ENCODE data around the gene RBM47. TPM values are rescaled to one million over a fixed set of nuclear protein-coding genes. Genes with fewer than 3 reads are reported as not detected.

RBM47 gene
- total RNA-seq, 1 experiment from 2014 or later: 78.0 TPM

DNA sequence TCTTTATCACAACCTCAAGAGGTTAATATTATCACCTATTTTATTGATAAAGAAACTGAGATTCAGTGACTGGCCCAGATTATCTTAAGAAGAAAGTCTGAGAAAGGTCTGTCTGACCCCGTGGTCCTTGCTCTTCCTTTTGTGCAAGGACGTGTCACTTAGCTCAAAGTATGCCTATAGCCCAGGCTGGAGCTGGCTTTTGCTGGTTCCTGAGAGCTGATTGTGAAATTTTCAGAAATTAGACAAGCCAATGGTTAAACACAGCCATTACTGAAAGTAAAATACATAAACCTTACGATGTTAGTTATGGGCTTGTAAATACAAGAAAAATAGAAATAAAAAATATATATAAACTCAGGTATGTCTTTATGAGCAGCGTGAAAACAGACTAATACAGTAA is 224.5 kb downstream of the RBM47 start:
- peak overlapping the region; percentile 13; the same call in 1 of the 2 replicates for H3K4me3 ChIP-seq
- peak overlapping the region; percentile 72 for H3K4me2 ChIP-seq
- no peaks in the 10 kb centered on the region for H3K79me2 ChIP-seq (ENCODE audit: low read depth)
- H3K9me2 ChIP-seq (ENCODE audit: insufficient read depth): no peaks in the 10 kb centered on the region
- peaks cover 45% of the 10 kb centered on the region for H3K4me1 ChIP-seq (replicated peaks; ENCODE audit: insufficient read depth)
- TF ChIP-seq, protein P1, sequence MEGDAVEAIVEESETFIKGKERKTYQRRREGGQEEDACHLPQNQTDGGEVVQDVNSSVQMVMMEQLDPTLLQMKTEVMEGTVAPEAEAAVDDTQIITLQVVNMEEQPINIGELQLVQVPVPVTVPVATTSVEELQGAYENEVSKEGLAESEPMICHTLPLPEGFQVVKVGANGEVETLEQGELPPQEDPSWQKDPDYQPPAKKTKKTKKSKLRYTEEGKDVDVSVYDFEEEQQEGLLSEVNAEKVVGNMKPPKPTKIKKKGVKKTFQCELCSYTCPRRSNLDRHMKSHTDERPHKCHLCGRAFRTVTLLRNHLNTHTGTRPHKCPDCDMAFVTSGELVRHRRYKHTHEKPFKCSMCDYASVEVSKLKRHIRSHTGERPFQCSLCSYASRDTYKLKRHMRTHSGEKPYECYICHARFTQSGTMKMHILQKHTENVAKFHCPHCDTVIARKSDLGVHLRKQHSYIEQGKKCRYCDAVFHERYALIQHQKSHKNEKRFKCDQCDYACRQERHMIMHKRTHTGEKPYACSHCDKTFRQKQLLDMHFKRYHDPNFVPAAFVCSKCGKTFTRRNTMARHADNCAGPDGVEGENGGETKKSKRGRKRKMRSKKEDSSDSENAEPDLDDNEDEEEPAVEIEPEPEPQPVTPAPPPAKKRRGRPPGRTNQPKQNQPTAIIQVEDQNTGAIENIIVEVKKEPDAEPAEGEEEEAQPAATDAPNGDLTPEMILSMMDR (conservative IDR thresholded peaks at IDR 0.05): no peak
- no peak for TF ChIP-seq EZH2 (IDR thresholded peaks at IDR 0.05; ENCODE audit: low read depth)
- intact Hi-C loops (cut with micrococcal nuclease; ENCODE audit: unreplicated experiment): no loop called here
- H3K36me3 ChIP-seq (ENCODE audit: low read depth): no peaks in the 10 kb centered on the region
- H3K9me3 ChIP-seq (ENCODE audit: insufficient read depth, low read depth): peaks cover 12% of the 10 kb centered on the region; the same call in 1 of the 2 replicates
- POLR2A ChIA-PET (ENCODE audit: unreplicated experiment): interaction anchor here (0.8 kb wide), 1 partner anchor 9 kb away, joined by 5 read pairs; no protein-coding TSS in a partner anchor
- H3K27ac ChIP-seq: peak overlapping the region; percentile 94
- H3F3A ChIP-seq (ENCODE audit: insufficient read depth, low read depth): peaks cover 39% of the 10 kb centered on the region
- no peaks in the 10 kb centered on the region for H4K20me1 ChIP-seq (ENCODE audit: insufficient read depth)
- no peak overlapping the region for H2AFZ ChIP-seq
- DNase-seq: no peak
- BruUV-seq (replicated peaks): no TSS peak
- H3K27me3 ChIP-seq (ENCODE audit: insufficient read depth, low read depth): no peaks in the 10 kb centered on the region
- CTCF ChIA-PET: interaction anchor here (0.6 to 1.0 kb wide), 2 partner anchors 9 to 603 kb away, joined by 4 to 5 read pairs; no protein-coding TSS in a partner anchor

- H3K4me3 ChIP-seq: no peak overlapping the region
- CTCF ChIA-PET: no interaction called here
These were observed 226.6 kb downstream of the RBM47 start for GRCh38 chr4:40403081-40403480.

DNA sequence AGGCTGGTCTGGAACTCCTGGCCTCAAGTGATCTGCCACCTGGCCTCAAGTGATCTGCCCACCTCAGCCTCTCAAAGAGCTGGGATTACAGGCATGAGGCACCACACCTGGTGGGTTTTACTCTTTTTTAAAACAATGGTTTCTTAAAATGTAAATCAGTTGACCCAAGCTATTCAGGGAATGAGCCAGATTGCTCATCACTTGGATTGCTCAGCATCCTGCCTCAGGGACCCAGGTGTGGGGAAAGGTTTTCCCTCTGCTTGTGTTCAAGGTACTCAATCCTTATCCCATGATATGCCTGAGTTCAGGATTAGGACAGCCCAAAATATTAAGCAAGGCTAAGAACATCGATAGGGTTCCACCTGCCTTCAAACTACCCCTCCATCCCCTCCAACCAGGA is 227.1 kb downstream of the RBM47 start:
- CTCF ChIA-PET: no interaction called here
- BruUV-seq (replicated peaks): no TSS peak

More at GRCh38 chr4:40403081-40403480, 226.6 kb downstream of the RBM47 start:
- Histone ChIP-seq H3K27ac (peak overlapping the region; percentile 94), H2AFZ (no peak overlapping the region), H3K9me2 (ENCODE audit: insufficient read depth) (no peaks in the 10 kb centered on the region), H3K79me2 (ENCODE audit: low read depth) (no peaks in the 10 kb centered on the region), H3K4me1 (replicated peaks; ENCODE audit: insufficient read depth) (peaks cover 45% of the 10 kb centered on the region), H3K27me3 (ENCODE audit: insufficient read depth, low read depth) (no peaks in the 10 kb centered on the region), H3F3A (ENCODE audit: insufficient read depth, low read depth) (peaks cover 42% of the 10 kb centered on the region), H3K4me2 (peak overlapping the region; percentile 72), H3K36me3 (ENCODE audit: low read depth) (no peaks in the 10 kb centered on the region), H3K9me3 (ENCODE audit: insufficient read depth, low read depth) (peaks cover 12% of the 10 kb centered on the region; the same call in 1 of the 2 replicates), H4K20me1 (ENCODE audit: insufficient read depth) (no peaks in the 10 kb centered on the region)
- no TSS peak for BruUV-seq (replicated peaks)
- DNase-seq: peak in 1 of 2 experiments; percentile 71
- POLR2A ChIA-PET (ENCODE audit: unreplicated experiment): no interaction called here
- intact Hi-C loops (cut with micrococcal nuclease; ENCODE audit: unreplicated experiment): loop anchor here (5.0 kb wide), 1 partner anchor 71 kb away; no protein-coding TSS in a partner anchor
- TF ChIP-seq EZH2 (IDR thresholded peaks at IDR 0.05; ENCODE audit: low read depth): no peak
- TF ChIP-seq, protein P1 (conservative IDR thresholded peaks at IDR 0.05): no peak

More for the DNA sequence above, 227.1 kb downstream of the RBM47 start:
- Histone ChIP-seq H3F3A (ENCODE audit: insufficient read depth, low read depth) (peaks cover 42% of the 10 kb centered on the region), H3K4me3 (no peak overlapping the region), H3K9me3 (ENCODE audit: insufficient read depth, low read depth) (peaks cover 12% of the 10 kb centered on the region; the same call in 1 of the 2 replicates), H3K27me3 (ENCODE audit: insufficient read depth, low read depth) (no peaks in the 10 kb centered on the region), H3K27ac (peak overlapping the region; percentile 94), H3K4me2 (peak overlapping the region; percentile 72), H3K79me2 (ENCODE audit: low read depth) (no peaks in the 10 kb centered on the region), H4K20me1 (ENCODE audit: insufficient read depth) (no peaks in the 10 kb centered on the region), H2AFZ (no peak overlapping the region), H3K4me1 (replicated peaks; ENCODE audit: insufficient read depth) (peaks cover 45% of the 10 kb centered on the region), H3K9me2 (ENCODE audit: insufficient read depth) (no peaks in the 10 kb centered on the region), H3K36me3 (ENCODE audit: low read depth) (no peaks in the 10 kb centered on the region)
- TF ChIP-seq, protein P1 (conservative IDR thresholded peaks at IDR 0.05): no peak
- TF ChIP-seq EZH2 (IDR thresholded peaks at IDR 0.05; ENCODE audit: low read depth): no peak
- intact Hi-C loops (cut with micrococcal nuclease; ENCODE audit: unreplicated experiment): loop anchor here (5.0 kb wide), 1 partner anchor 70 kb away; no protein-coding TSS in a partner anchor
- DNase-seq: peak in 1 of 2 experiments; percentile 65
- POLR2A ChIA-PET (ENCODE audit: unreplicated experiment): no interaction called here
